Prostate gland (tissue), 2 donors: Measurements from ENCODE around the gene CDC45. TPM values are rescaled to one million over a fixed set of nuclear protein-coding genes. Genes with fewer than 3 reads are reported as not detected.

Experiments
- DNase-seq: peaks from one replicate; pipeline ENCODE4 v3.0.0-alpha.2; 2019; ENCODE audit warnings: low spot score
- H3K27ac ChIP-seq, 2 donors: fragments of 200-600 bp; sonication (generic); 2 replicates each; pipeline ENCODE4 v1.5.1; 2017 to 2019
- H3K27me3 ChIP-seq: fragments of 200-600 bp; sonication (generic); replicated peaks from 2 replicates; pipeline ENCODE4 v1.5.1; 2019; ENCODE audit not compliant: insufficient read depth
- H3K36me3 ChIP-seq, 2 donors: fragments of 200-600 bp; sonication (generic); 1 replicate in 1 of 2; 2 replicates in 1 of 2; pipeline versions ENCODE4 v1.5.1 to v1.8.1; 2017 to 2019
- H3K4me1 ChIP-seq: fragments of 200-600 bp; sonication (generic); replicated peaks from 2 replicates; pipeline ENCODE4 v1.5.1; 2019
- H3K4me3 ChIP-seq, 2 donors: fragments of 200-600 bp; sonication (generic); 2 replicates each; pipeline ENCODE4 v1.5.1; 2017 to 2019
- H3K9me3 ChIP-seq: fragments of 200-600 bp; sonication (generic); 2 replicates; pipeline ENCODE4 v1.5.1; 2017
- CTCF ChIP-seq, 4 experiments: fragments of 200-600 bp in 2 of 4; fragments of 450-650 bp in 2 of 4; sonication (generic) in 2 of 4; IDR thresholded peaks; 1 replicate in 3 of 4; 2 replicates in 1 of 4; pipeline ENCODE4 v1.5.1; 2016 to 2019; ENCODE audit warnings: antibody characterized with exemption in 4 of 4, mild to moderate bottlenecking in 2 of 4, moderate library complexity in 2 of 4
- POLR2A ChIP-seq: fragments of 450-650 bp; IDR thresholded peaks from one replicate; pipeline ENCODE4 v1.6.1; 2016; ENCODE audit warnings: antibody characterized with exemption, mild to moderate bottlenecking
- POLR2AphosphoS5 ChIP-seq: sonication (generic); formaldehyde crosslinking; IDR thresholded peaks from one replicate; pipeline ENCODE4 v1.6.1; 2017; ENCODE audit warnings: antibody characterized with exemption
- WGBS: methylation state at CpG from one replicate; pipeline ENCODE4 v1.1.5; 2018; 5-methylcytosine and 5-hydroxymethylcytosine counted together
- intact Hi-C: fragments of 100-400 bp; cut with DNase I; formaldehyde crosslinking; loops from one replicate; pipeline ENCODE4 v1.14.2; 2022
- total RNA-seq, 2 donors: library from RNA; depleted of rRNA; stranded (reverse); fragments of >200 nt; gene quantifications; one replicate each; pipeline ENCODE4 v1.1.0, GENCODE V29; 2016

CDC45 gene
- total RNA-seq, 2 donors from 2014 or later: 2.0 to 11.5 TPM

- intact Hi-C loops: no loop called here
- Histone ChIP-seq H3K36me3 (no peaks in the 10 kb centered on the region), H3K27me3 (no peaks in the 10 kb centered on the region), H3K9me3 (no peaks in the 10 kb centered on the region), H3K4me1 (no peaks in the 10 kb centered on the region), H3K27ac (no peak overlapping the region), H3K4me3 (no peak overlapping the region)
- no peak for DNase-seq
- WGBS: 91% methylated on average over 12 of the region's 12 CpGs
- TF ChIP-seq POLR2AphosphoS5 (no peak), POLR2A (no peak), CTCF (IDR thresholded peaks at IDR 0.05) (no peak)
Measured at GRCh38 chr22:19517919-19518611, 38.3 kb downstream of the CDC45 start.

GRCh38 chr22:19518635-19519034 lies 38.9 kb downstream of the CDC45 start:
- no peak for TF ChIP-seq POLR2AphosphoS5
- no peak for TF ChIP-seq POLR2A
- no peak for TF ChIP-seq CTCF (IDR thresholded peaks at IDR 0.05)
- Histone ChIP-seq H3K4me1 (no peaks in the 10 kb centered on the region), H3K36me3 (no peaks in the 10 kb centered on the region), H3K9me3 (no peaks in the 10 kb centered on the region), H3K27ac (no peak overlapping the region), H3K4me3 (no peak overlapping the region), H3K27me3 (no peaks in the 10 kb centered on the region)
- 87% methylated on average over 10 of the region's 10 CpGs for WGBS
- no peak for DNase-seq
- intact Hi-C loops: no loop called here

GRCh38 chr22:19519041-19519926 lies 39.6 kb downstream of the CDC45 start:
- no peaks in the 10 kb centered on the region for H3K36me3 ChIP-seq
- H3K27ac ChIP-seq: no peak overlapping the region
- no peaks in the 10 kb centered on the region for H3K9me3 ChIP-seq
- intact Hi-C loops: no loop called here
- no peak for TF ChIP-seq CTCF (IDR thresholded peaks at IDR 0.05)
- TF ChIP-seq POLR2A: no peak
- TF ChIP-seq POLR2AphosphoS5: no peak
- H3K4me3 ChIP-seq: no peak overlapping the region
- H3K27me3 ChIP-seq: peaks cover 4% of the 10 kb centered on the region
- H3K4me1 ChIP-seq: no peaks in the 10 kb centered on the region
- 94% methylated on average over 17 of the region's 17 CpGs for WGBS
- DNase-seq: no peak

GRCh38 chr22:19520007-19520406 lies 40.3 kb downstream of the CDC45 start:
- Histone ChIP-seq H3K36me3 (no peaks in the 10 kb centered on the region), H3K27me3 (peaks cover 8% of the 10 kb centered on the region), H3K9me3 (no peaks in the 10 kb centered on the region), H3K27ac (no peak overlapping the region), H3K4me3 (no peak overlapping the region), H3K4me1 (no peaks in the 10 kb centered on the region)
- intact Hi-C loops: no loop called here
- WGBS: 93% methylated on average over 6 of the region's 6 CpGs
- no peak for TF ChIP-seq POLR2A
- no peak for TF ChIP-seq CTCF (IDR thresholded peaks at IDR 0.05)
- no peak for TF ChIP-seq POLR2AphosphoS5
- no peak for DNase-seq
